RPMI7951 (cell line): ENCODE data around the gene IL1R1. TPM values are rescaled to one million over a fixed set of nuclear protein-coding genes. Genes with fewer than 3 reads are reported as not detected.
A peak's percentile ranks its signal among the peaks of the same experiment; 100 is the strongest.

Experiments used
- DNase-seq: peaks from one replicate; pipeline ENCODE4 v3.0.0-alpha.2; 2012; ENCODE audit warnings: low read depth
- total RNA-seq: library from RNA; depleted of rRNA; stranded (reverse); fragments of >200 nt; shearing (Covaris generic); gene quantifications from 2 replicates; pipeline ENCODE4 v1.2.3, GENCODE V29; 2014

Gene IL1R1
- total RNA-seq, 1 experiment from 2014 or later, result 27.2 TPM

DNA sequence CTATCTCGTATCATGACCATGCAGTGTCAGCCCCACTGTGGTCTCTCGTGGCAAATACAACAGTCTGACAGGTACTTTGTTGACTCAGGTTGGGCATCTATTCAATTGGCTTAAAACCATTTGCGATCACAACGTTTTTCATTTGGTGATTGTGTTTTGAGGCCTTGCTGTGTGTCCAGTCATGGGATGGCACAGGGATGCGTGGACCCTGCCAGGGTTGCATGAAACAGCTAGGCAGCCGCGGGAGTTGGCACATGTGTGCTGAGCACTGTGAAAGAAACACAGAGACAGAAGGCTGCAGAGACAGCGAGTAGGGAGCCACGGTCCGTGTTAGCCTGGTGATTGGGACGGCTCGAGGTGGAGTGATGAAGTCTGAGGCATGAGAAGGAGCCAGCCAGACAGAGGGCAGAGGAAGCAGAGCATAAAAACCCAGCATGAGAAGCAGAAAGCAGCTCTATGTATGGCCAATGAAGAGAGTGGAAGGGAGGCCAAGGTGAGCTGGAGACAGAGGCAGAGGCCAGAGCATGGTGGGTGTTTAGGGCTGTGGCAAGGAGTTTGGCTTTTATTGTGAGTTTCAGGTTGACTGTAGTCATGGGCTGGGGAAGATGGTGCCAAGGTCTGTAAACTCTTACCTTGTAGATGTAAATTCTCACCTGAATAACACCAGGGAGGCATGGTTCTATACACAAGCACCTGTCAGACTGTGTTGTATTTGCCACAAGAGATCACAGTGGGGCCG lies 31.8 kb upstream of the IL1R1 start:
- DNase-seq, result no peak

DNA sequence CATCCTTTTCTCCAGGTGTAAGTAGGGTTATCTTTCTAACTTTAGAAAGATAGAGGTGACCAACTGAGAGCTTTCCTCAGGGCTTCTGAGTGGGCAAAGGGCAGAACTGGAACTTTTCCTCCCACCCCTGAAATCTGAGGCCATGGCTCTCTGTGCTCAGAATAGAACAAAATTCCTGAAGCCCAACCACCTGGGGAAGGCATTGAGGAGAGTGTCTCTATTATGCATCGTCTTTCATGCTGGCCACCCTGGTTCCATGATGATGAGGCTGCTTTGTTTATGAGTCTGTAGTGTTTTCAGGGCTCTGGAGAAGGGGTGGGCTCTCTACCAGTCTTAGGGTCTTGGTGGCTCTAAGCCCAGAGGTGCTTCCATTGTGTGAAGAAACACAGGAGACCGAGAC lies 30.7 kb upstream of the IL1R1 start:
- peak; percentile 35 for DNase-seq

DNA sequence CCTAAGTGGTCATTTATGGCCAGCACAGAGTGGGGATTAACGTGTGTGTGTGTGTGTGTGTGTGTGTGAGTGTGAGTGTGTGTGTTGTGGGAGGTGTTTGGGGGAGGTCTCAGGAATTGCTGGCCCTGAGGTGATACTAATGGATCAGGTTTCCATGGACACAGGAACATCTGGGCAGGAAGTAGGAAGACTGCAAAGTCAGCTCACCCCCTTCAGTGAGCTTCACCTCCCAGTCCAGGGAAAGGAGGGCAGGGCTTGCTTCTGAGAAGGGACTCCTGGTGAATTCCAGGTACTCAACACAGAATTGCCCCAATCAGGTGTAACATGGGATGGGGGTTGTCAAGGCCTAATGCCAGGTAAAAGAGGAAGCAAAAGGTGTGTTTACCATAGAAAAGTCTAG lies 30.3 kb upstream of the IL1R1 start:
- peak; percentile 54 for DNase-seq

DNA sequence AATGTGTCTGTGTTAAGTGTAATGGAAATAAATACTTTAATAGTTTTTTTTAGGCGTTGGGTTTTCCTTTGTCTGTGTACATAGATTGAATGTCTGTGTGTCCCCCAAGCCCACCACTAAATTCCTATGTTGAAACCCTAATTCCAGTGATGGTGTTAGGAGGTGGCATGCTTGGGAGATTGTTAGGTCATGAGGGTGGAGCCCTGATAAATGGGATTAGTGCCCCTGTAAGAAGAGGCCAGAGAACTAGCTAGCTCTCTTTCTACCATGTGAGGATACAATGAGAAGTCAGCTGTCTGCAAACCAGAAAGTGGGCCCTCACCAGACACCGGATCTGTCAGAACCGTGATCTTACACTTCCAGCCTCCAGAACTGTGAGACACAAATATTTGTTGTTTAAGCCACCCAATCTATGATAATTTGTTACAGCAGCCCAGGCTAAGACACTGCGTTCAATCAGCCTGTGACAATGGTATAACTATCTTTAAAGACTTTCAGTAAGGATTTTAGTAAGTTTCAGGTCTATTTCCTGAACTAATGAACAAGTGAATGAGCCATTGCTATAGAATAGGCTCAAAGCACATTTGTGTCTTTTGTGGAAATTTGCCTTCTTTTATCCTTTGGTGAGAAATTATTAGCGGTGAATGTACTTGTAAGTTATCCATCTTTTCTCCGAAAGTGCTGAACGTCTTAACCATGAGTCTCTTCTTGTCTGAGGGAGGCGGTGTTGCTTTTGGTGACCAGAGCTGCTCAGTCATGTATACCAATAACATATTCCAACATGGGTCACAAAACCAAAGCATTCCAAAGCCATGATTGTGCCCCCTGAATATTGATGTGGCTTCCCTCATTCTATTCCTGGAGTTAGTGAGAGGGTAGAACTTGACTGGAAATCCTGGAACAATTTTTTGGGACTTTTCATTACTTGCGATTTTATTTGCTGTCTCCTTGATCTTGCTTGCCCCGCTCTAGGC lies 29.6 kb upstream of the IL1R1 start:
- DNase-seq, result peak; percentile 91

DNA sequence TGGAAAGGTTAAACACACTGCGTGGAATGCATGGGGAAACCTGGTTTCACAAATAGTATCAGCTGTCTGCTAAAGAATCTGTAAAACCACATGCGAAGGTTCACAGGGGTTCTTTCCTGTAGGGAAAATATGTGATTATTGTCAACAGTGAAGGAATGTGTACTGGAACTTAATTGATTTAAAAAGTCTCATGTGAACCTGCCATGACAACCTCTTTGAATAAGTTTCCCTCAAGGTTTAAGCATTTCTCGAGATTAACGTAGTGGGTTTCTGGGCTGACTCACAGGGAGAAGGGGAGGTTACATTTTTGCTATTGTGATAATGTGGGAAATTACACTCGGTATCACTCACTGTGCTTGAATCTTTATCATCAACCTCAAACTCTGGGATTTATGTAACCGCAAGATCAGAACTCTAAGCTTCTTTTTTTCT lies 28.2 kb upstream of the IL1R1 start:
- DNase-seq, result peak; percentile 91

DNA sequence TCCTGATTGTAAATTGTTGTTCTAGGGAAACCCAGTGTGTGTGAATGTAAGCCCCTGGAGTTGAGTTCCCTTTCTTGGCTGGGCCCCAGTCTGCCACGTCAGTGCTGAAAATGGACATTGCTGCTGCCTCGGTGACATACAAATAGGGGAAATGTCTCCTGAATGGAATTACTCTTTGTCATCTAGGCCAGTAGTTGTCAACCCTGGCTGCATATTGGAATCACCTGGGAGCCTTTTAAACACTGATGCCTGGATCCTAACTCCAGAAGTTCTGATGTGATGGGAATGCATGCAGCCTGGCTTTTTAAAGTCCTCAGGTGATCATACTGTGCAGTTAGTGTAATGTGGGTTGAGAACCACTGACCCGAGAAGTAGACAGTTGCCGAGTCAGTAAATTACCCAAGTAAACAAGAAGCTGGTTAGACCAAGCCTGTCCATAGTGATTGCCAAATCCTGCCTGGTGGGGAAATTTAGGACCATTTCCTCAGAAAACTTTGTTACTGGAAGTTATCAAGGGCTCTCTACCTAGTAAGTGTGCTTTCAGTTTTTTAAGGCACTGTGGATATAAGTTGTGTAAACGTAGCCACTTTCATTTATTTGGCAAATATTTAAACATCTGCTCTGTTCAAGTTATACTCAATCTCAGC lies 27.6 kb upstream of the IL1R1 start:
- peak; percentile 83 for DNase-seq

DNA sequence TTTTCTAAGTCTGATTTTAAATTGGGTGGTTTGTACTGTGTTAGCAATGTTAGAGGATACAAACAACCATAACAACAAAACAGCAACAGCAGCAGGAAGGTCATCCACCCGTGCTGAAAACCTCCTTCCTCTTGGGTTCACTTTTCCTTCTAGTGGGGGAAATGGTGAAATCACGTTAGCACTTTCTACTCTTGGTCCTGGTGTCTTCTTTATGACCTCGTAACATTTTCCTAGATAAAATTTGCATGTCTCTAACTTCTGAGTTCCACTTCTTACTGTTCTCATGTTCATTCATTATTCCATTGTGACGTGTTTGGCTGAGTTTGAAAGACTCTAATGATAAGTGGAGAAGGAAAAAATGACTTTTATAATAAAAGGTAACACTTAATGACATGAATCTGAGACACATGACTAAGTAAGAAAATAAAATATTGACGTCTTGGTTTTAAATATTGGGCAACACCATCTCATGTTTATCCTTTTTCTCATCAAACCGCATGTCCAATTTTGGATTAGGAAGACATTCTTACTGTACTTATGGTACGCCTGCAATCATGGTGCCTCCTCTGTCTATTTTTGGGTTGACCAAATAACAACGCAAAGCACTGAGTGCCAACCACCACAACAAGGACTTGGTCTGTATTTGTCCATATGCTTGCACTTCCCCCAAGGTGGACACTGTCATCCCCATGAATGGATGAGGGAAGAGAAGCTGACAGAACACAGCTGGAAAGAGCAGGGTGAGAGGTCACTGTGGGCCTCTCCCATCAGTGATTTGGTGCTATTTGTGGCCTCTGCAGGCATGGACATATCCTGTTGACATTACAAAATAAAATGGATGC lies 25.7 kb upstream of the IL1R1 start:
- peak; percentile 85 for DNase-seq

DNA sequence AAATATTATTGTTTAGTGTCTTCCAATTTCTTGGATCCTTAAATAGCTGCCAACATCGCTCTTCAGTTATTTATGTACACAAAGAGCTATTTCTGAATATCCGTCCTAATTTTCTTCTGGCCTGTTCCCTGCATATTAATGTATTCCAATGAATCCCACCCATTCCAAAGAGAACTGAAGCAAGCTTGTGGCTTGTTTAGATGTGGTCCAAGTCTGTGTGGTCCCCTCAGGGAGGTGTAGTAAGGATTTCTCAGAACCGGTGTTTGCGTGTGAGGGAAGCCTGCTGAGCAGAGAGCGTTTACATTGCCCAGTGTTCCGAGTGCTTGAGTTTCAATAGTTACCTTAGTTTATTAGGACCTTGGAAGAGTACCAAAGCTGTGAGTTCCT lies 25.1 kb upstream of the IL1R1 start:
- peak; percentile 75 for DNase-seq

DNA sequence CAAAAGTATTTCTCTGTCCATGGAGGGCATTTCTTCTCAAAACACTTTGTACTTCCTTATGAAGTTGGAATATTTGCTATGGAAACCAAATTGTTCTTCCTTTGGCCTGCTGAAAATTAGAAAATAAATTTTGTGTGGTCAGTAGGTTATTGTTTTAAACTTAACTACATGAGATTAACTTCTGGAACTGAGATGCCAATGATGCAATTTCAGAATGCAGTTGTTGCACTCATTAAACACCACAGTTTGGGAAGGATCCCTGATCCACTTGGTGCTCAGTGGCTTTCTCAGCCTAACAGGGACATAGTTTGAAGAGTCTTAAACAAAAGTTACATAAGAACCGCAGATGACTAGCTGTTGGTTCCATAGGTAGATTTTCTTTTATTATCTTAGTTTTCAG lies 23.3 kb upstream of the IL1R1 start:
- no peak for DNase-seq

DNA sequence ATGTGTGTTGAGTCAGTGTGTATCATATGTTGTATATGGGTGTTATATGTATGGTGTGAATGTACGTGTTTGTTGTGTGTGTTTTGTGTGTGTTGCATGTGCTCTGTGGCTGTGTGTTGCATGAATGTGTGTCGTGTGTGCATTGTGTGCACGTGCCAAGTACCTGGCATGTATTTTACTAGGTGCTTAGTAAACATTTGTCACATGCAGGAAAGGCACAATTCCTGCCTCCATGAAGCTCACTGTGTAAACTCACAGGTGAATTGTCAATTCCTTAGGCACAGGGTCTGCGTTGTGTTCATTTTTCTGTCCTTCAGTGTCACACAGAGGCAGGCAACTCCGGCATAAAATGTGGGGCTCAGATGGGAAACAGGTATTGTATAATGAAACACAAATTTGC lies 22.3 kb upstream of the IL1R1 start:
- no peak for DNase-seq

DNA sequence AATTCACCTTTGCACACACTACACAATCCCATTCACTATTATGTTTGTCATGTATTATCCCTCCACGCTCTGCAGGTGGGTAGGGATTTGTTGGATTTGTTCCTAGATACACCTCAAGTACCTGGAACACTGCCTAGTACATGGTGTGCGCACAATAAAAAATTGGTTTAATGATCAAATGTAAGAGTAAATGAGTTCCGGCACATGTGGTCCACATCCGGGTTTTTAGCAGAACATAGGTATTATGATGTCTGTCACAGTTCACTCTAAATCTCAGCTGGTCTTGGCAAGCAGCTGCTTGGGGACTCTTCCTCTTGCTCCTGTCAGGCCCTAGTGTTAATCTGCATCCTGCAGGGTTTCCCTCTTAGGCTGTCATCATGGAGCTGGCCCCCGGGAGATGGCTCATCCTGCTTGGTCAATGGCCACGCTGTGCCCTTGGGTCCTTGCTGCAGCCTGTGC lies 21.8 kb upstream of the IL1R1 start:
- DNase-seq, result no peak

DNA sequence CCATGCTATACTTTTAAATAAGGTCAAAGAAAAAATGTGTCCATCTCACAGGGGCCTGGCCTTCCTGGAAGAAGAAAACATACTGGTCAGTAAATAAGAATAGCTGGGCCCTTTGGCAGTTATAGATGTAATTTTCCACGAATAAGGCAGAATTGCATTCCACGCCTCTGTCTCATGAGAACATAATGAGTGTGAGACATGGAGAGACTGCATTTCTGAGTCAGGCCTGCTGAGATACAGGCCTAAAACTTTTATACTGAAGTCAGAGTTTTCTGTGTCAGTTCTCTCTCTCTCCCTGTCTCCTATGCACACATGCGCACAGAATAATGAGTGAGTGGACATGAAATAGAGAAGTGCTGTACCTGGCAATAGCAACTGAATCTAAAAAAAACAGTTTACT lies 20.4 kb upstream of the IL1R1 start:
- peak; percentile 85 for DNase-seq

DNA sequence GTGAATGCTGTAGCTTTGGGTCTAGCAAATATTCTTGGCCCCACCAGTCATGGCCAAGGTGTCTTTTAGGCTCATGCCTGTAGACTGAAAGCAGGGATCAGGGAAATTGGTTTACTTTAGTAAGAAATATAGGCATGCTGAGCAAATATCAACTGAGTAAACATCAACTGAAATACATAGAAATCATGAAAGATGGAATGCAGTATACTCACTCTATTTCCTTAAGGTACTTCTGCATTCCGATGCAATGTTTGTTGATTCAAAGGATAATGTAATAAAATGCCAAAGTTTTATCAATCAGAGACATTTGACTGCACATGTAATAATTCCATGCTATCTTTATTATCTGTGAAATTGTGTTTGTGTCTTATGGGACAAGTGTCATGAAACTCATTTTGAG lies 19.6 kb upstream of the IL1R1 start:
- no peak for DNase-seq

DNA sequence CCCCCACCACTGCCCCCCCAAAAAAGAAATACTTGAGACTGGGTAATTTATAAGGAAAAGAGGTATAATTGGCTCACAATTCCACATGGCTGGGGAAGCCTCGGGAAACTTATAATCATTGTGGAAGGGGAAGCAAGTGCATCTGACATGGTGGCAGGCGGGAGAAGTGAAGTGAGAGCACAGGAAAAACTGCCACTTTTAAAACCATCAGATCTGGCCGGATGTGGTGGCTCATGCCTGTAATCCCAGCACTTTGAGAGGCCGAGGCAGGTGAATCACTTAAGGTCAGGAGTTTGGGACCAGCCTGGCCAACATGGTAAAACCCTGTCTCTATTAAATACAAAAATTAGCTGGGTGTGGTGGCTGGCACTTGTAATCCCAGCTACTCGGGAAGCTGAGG lies 18.1 kb upstream of the IL1R1 start:
- DNase-seq, result peak; percentile 67

DNA sequence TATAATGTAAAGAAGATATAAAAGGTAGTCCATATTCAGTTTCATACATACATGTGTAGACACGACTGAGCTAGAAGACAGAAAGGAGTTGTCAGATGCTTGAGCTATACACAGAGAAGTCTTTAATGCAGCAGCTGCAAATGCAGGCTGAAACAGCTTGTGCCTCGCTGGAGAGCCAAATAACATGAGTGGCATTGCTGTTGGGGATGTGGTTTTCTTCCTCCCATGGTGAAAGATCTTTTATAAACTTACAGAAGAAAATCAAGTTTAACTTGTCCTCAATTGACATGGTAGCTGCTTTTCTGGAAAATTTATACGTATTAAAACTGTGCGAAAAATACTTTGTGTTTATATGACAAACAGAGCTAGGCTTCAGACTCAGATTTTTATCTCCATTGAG lies 16.4 kb upstream of the IL1R1 start:
- peak; percentile 37 for DNase-seq

DNA sequence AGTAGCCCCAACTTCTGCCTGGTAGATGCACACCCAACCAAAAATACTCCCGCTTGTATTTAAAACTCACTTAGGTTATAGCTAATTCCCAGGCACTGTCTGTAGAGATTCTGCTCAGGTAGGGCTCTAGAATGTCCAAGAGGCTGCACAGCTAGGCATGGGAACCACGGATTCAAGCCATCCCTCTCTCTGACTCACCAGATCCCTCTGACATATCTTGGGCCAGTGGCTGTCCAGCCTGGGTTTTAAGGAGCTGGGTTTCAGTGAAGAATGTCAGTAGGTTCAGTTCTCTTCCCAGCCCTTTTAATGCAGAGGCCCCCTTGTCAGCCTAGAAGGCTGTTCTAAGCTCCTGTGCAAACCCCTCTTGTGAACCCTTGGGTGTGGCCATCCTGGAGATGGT lies 15.9 kb upstream of the IL1R1 start:
- peak; percentile 74 for DNase-seq

DNA sequence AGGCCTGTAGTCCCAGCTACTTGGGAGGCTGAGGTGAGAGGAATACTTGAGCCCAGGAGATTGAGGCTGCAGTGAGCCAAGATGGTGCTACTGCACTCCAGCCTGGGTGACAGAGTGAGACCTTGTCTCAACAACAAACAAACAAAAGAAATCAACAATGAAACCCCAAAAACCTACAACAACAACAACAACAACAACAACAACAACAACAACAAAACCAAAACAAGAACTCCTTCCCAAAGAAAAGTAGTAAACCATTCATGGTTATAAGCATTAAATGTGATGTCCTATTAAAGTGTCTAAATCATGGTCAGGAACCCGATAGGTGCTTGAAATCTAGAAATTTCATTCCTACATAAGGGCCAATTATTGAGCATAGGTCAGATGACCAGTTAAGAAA lies 13.5 kb upstream of the IL1R1 start:
- DNase-seq, result no peak

DNA sequence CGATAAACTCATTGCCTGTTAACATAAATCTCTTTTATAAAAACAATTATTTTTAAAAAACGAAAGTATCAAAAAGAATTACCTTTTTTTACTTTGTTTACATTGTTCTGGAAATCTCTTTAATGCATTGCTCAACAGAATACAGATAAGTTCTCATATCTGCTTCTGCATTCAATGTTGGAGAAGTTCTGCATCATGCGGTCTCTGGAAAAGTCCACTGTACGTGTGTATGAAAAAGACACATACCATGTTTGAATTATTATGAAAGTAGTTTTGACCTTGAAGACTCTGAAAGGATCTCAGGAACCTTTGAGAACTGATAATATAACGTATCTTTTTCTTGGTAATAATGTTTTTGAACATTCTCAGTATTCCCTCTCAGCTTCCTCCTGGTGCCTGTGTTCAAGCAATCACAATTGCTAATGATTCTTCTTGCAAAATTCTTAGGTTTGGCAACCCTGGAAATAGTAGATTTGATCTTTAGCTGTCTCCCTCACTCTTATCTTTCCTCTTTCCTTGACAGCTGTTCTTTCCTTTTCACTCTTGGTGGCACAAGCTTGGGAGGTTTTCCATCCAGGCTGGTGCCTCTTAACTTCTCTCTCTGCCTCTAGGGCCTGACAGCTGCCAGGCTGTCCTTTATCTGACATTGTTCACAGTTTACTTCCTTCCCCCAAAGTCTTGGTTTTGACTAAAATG lies 12.4 kb upstream of the IL1R1 start:
- no peak for DNase-seq

DNA sequence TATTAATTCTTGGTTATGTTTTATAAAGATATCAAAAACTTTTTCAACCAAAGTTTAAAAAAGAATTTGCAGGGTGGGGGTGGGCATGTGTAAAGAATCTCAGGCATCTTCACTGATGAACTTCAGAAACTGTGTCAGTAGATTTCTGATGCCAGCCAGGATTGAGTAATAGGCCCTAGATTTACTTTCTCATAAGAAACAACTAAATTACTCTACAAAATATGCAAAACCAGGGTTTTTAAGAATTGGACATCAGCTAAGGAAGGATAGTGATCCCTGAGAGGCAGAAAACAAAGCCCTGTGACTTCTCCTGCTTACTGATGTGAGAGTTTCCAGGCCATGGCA lies 11.9 kb upstream of the IL1R1 start:
- no peak for DNase-seq

DNA sequence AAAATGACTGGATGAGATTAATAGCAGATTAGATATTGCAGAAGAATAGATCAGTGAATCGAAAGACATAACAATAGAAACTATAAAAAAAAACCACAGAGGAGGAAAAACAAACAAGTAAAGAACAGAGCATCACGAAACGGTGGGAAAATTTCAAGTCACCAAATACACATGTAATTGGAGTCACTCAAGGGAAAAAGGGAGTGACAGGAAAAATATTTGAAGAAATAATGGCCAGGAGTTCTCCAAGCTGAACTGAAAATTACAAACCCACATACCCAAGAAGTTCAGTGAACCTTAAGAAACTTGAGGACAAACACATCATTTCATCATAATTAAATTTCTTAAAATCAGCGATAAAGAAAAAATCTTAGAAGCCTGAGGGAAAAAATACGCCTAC lies 11.0 kb upstream of the IL1R1 start:
- no peak for DNase-seq

DNA sequence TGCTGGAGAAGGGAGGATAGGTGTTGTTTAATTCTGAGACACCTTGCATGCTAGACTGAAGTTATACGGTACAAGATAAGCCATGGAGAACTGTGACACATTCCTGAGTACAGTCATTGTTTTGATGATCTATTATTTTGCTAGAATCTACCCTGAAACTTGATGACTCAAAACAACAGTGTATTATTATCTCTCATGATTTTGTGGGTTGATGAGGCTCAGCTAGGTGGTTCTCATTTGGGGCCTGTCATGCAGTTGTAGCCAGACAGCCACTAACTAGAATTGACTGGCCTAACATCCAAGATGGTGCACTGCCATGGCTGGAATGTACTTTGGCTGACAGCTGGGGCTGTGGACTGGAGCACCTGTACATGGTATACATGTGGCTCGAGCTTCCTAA lies 5.4 kb upstream of the IL1R1 start:
- DNase-seq, result no peak
